ENCODE measurements around the gene NDUFS4.

- TF ChIP-seq EZH2 (IDR thresholded peaks at IDR 0.05; ENCODE audit: low read length, missing control alignments), result no peak
- TF ChIP-seq CTCF (conservative IDR thresholded peaks at IDR 0.05 in 1 of 2, IDR thresholded peaks at IDR 0.05 in 1 of 2; ENCODE audit: low read depth in 1 of 2, low read length in 2 of 2), result no peak
Observed at GRCh38 chr5:53613536-53613935, 53.1 kb downstream of the NDUFS4 start.

All from fibroblast of lung (primary cell).